DND-41 (cell line): ENCODE data around the gene OMP.

Experiments
- ATAC-seq: fragments of 200-7000 bp; cut with Tn5 transposase; 3 replicates; pipeline ENCODE4 v1.9.1; 2021; ENCODE audit warnings: low read depth; ENCODE audit not compliant: insufficient read depth
- DNase-seq: peaks from one replicate; pipeline ENCODE4 v3.0.0-alpha.2; 2020
- H2AFZ ChIP-seq: 2 replicates; pipeline ENCODE4 v1.6.0; 2012; ENCODE audit warnings: low read depth, low read length
- H3K27ac ChIP-seq: 2 replicates; pipeline ENCODE4 v1.5.1; 2012; ENCODE audit warnings: low read length, inconsistent platforms
- H3K27me3 ChIP-seq: fragments of 200-600 bp; sonication (generic); 2 replicates; pipeline ENCODE4 v1.6.0; 2012; ENCODE audit warnings: low read length, mild to moderate bottlenecking, inconsistent platforms; ENCODE audit not compliant: insufficient read depth, poor library complexity
- H3K36me3 ChIP-seq: 2 replicates; pipeline ENCODE4 v1.5.1; 2012; ENCODE audit warnings: low read length, inconsistent platforms; ENCODE audit not compliant: insufficient read depth
- H3K4me1 ChIP-seq: 2 replicates; pipeline ENCODE4 v1.5.1; 2012; ENCODE audit warnings: mild to moderate bottlenecking, low read length; ENCODE audit not compliant: insufficient read depth
- H3K4me2 ChIP-seq: 2 replicates; pipeline ENCODE4 v1.6.0; 2012; ENCODE audit warnings: mild to moderate bottlenecking, moderate library complexity, low read length, inconsistent platforms; ENCODE audit not compliant: insufficient read depth
- H3K4me3 ChIP-seq, 2 experiments: fragments of 200-600 bp in 1 of 2; shearing (Covaris generic) in 1 of 2; 2 replicates each; pipeline ENCODE4 v1.5.1; 2012 to 2016; ENCODE audit warnings: inconsistent platforms in 2 of 2, low read length in 2 of 2, mild to moderate bottlenecking in 2 of 2, low read depth in 1 of 2, moderate library complexity in 1 of 2
- H3K79me2 ChIP-seq: 2 replicates; pipeline ENCODE4 v1.6.0; 2012; ENCODE audit warnings: low read length, inconsistent platforms; ENCODE audit not compliant: insufficient read depth
- H3K9ac ChIP-seq: 2 replicates; pipeline ENCODE4 v1.6.0; 2012; ENCODE audit warnings: low read depth, mild to moderate bottlenecking, inconsistent platforms, low read length, moderate library complexity
- H3K9me3 ChIP-seq: 2 replicates; pipeline ENCODE4 v1.5.1; 2012; ENCODE audit warnings: low read length, moderate library complexity, mild to moderate bottlenecking, inconsistent platforms; ENCODE audit not compliant: insufficient read depth, severe bottlenecking
- H4K20me1 ChIP-seq: 2 replicates; pipeline ENCODE4 v1.6.0; 2012; ENCODE audit warnings: low read length; ENCODE audit not compliant: insufficient read depth
- EZH2 ChIP-seq: IDR thresholded peaks from 3 replicates; pipeline ENCODE4 v1.6.1; 2012; ENCODE audit warnings: borderline replicate concordance, low read depth, mild to moderate bottlenecking, moderate library complexity, low read length, inconsistent platforms; ENCODE audit not compliant: severe bottlenecking
- TF ChIP-seq, protein P1 (sequence below): IDR thresholded peaks from 2 replicates; pipeline ENCODE4 v1.5.1; 2012; ENCODE audit warnings: borderline replicate concordance, low read length, moderate library complexity, mild to moderate bottlenecking; ENCODE audit not compliant: poor library complexity, severe bottlenecking; ENCODE audit errors: extremely low read depth

The OMP gene

DNA sequence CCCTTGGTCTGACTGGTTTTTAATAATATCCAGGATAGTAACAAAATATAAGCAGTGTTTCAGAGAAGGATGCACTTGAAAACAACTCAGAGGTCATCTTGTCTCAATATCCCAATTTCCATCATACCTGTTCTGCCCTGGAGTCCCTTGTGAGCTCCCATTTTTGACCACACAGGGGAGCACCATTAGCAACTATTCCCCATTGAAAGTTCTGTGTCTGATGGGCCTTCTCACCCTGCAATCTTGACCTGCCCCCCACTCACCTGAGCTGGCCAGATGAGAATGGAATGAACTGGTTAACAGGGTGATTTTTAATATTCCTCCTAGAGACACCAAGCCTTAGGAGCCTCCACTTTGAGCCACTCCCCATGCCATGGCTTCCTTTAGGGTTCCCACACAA is 39.7 kb upstream of the OMP start:
- Histone ChIP-seq H2AFZ (no peak overlapping the region), H4K20me1 (no peaks in the 10 kb centered on the region), H3K4me3 (no peak overlapping the region), H3K4me1 (peaks cover 17% of the 10 kb centered on the region), H3K27me3 (peaks cover 3% of the 10 kb centered on the region), H3K9ac (no peak overlapping the region), H3K79me2 (no peaks in the 10 kb centered on the region), H3K4me2 (no peak overlapping the region), H3K27ac (no peak overlapping the region), H3K9me3 (no peaks in the 10 kb centered on the region), H3K36me3 (no peaks in the 10 kb centered on the region)
- DNase-seq (no peak), ATAC-seq (no peak)
- TF ChIP-seq, protein P1, sequence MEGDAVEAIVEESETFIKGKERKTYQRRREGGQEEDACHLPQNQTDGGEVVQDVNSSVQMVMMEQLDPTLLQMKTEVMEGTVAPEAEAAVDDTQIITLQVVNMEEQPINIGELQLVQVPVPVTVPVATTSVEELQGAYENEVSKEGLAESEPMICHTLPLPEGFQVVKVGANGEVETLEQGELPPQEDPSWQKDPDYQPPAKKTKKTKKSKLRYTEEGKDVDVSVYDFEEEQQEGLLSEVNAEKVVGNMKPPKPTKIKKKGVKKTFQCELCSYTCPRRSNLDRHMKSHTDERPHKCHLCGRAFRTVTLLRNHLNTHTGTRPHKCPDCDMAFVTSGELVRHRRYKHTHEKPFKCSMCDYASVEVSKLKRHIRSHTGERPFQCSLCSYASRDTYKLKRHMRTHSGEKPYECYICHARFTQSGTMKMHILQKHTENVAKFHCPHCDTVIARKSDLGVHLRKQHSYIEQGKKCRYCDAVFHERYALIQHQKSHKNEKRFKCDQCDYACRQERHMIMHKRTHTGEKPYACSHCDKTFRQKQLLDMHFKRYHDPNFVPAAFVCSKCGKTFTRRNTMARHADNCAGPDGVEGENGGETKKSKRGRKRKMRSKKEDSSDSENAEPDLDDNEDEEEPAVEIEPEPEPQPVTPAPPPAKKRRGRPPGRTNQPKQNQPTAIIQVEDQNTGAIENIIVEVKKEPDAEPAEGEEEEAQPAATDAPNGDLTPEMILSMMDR: no peak
- TF ChIP-seq EZH2: no peak

DNA sequence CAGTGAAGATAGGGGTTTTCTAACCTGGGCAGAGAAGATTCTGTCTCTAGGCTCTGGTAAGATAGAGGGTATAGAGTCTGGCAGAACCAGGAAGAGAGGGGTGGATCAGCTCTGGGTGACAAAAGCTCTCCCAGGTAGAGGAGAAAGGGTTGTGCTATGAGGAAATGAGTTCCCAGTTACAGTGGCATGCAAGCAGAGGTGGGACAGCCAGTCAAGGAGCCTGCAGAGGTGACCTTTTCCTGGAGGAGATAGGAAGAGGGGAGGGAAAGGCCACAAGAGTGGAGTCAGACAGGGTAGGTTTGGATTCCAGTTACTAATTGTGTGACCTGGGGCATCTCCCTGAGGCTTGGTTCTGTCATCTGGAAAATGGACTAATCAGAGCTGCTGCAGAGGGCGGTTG is 39.2 kb upstream of the OMP start:
- TF ChIP-seq, protein P1: no peak
- TF ChIP-seq EZH2: no peak
- Histone ChIP-seq H3K27ac (no peak overlapping the region), H2AFZ (no peak overlapping the region), H3K9ac (no peak overlapping the region), H3K79me2 (no peaks in the 10 kb centered on the region), H3K4me2 (no peak overlapping the region), H3K4me3 (no peak overlapping the region), H3K9me3 (no peaks in the 10 kb centered on the region), H3K4me1 (peaks cover 21% of the 10 kb centered on the region), H4K20me1 (no peaks in the 10 kb centered on the region), H3K27me3 (peaks cover 3% of the 10 kb centered on the region), H3K36me3 (no peaks in the 10 kb centered on the region)
- no peak for ATAC-seq
- DNase-seq: no peak

DNA sequence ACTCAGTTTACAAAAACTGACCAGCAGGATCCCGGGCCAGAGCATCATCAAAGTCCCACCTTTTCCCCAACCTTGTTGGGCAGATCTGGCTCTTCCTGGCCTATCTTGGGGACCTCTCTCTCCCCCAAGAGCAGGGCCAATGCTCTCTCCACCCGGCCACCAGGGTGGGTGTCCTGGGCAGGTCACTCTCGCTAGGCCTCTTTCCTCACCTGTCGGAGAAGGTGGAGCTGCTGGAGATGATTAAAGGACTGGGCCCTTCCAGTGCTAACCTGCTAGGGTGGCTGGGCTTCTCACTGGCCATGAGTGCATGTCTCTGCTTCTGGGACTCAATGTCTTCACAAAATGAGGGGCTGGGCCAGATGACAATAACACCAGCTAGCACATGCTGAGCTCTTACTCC is 38.8 kb upstream of the OMP start:
- Histone ChIP-seq H3K36me3 (no peaks in the 10 kb centered on the region), H3K9me3 (no peaks in the 10 kb centered on the region), H3K4me2 (no peak overlapping the region), H3K9ac (no peak overlapping the region), H3K27me3 (peaks cover 3% of the 10 kb centered on the region), H2AFZ (no peak overlapping the region), H3K79me2 (no peaks in the 10 kb centered on the region), H3K27ac (no peak overlapping the region), H3K4me3 (no peak overlapping the region), H4K20me1 (no peaks in the 10 kb centered on the region), H3K4me1 (peaks cover 26% of the 10 kb centered on the region)
- ATAC-seq: no peak
- DNase-seq: no peak
- no peak for TF ChIP-seq EZH2
- TF ChIP-seq, protein P1: no peak

DNA sequence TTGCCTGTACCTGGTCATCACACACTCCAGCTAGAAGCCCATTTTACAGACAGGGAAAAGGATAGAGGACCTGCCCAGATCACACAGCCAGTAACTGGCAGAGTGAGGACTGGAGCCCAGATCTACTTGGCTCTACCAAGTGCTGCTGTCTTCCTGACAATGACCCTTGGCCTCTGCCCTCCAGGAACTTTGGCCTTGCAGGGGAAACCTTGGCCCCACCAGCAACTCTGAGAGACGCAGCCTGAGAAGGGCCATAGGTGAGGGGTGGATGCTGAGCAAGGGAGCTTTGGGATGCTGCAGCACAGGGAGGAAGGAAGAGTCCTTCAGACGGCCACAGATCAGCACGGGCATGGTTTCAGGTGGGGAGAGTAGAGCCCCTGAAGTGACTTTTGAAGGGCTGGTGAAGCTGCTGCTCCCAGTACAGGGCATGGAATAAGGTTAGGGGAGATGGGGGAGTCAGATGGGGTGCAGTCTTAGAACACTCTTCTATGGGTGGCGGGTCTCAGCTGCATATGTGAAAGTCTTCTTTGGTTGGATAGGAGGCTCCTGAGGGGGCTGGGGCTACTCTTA is 37.9 kb upstream of the OMP start:
- no peak overlapping the region for H3K4me3 ChIP-seq
- H3K4me2 ChIP-seq: no peak overlapping the region
- peaks cover 26% of the 10 kb centered on the region for H3K4me1 ChIP-seq
- ATAC-seq (no peak), DNase-seq (no peak)
- no peak overlapping the region for H3K27ac ChIP-seq
- H3K9ac ChIP-seq: no peak overlapping the region
- TF ChIP-seq, protein P1: no peak
- no peak for TF ChIP-seq EZH2
- H4K20me1 ChIP-seq: no peaks in the 10 kb centered on the region; the same call in 1 of the 2 replicates
- no peaks in the 10 kb centered on the region for H3K9me3 ChIP-seq
- peaks cover 3% of the 10 kb centered on the region for H3K27me3 ChIP-seq
- no peaks in the 10 kb centered on the region for H3K36me3 ChIP-seq
- H2AFZ ChIP-seq: no peak overlapping the region
- H3K79me2 ChIP-seq: no peaks in the 10 kb centered on the region
